Measurements from ENCODE around the gene MZT2B. TPM values are rescaled to one million over a fixed set of nuclear protein-coding genes. Genes with fewer than 3 reads are reported as not detected.
"Not testable (repeated sequence)": the region's sequence is repeated elsewhere in the genome, so short reads cannot be mapped to it uniquely, and the experiment has no call there.

Gene MZT2B
- total RNA-seq, 1 experiment from 2014 or later: 198 TPM

DNA sequence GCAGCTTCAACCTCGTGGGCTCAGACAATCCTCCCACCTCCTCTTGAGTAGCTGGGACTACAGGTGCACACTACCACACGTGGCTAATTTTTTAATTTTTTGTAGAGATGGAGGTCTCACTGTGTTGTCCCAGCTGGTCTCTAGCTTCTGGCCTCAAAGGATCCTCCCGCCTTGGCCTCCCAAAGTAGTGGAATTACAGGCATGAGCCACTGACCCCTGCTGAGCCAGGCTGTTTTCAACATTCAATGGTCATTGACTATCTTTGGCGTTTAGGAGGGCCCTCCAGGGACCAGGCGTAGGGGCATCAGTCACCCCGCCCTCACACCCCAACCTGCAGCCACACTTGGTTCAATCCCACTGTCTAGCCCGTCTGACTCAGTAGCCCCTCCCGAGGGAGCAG is 5.2 kb downstream of the MZT2B start:
- H3K27ac ChIP-seq (ENCODE audit: insufficient read length, low read depth, low read length): no peak overlapping the region
- H3K27me3 ChIP-seq (ENCODE audit: insufficient read depth, low read length): no peaks in the 10 kb centered on the region
- Mint-ChIP-seq H3K27ac (no peak overlapping the region), H3K4me1 (peaks cover 4 to 13% of the 10 kb centered on the region in 2 experiments; a peak in 3 of 4 replicates), H3K4me3 (no peak overlapping the region), H3K36me3 (ENCODE audit: insufficient read depth in 1 of 3, low read depth in 3 of 3) (peaks cover 2 to 21% (median 19%) of the 10 kb centered on the region in 3 experiments; a peak in 5 of 7 replicates), H3K9me3 (no peaks in the 10 kb centered on the region), H3K27me3 (ENCODE audit: low read depth) (no peaks in the 10 kb centered on the region; the same call in 1 of the 2 replicates)
- no peaks in the 10 kb centered on the region for H3K79me1 ChIP-seq (ENCODE audit: insufficient read depth, low read depth, low read length, poor library complexity, severe bottlenecking)
- TF ChIP-seq, protein P1, sequence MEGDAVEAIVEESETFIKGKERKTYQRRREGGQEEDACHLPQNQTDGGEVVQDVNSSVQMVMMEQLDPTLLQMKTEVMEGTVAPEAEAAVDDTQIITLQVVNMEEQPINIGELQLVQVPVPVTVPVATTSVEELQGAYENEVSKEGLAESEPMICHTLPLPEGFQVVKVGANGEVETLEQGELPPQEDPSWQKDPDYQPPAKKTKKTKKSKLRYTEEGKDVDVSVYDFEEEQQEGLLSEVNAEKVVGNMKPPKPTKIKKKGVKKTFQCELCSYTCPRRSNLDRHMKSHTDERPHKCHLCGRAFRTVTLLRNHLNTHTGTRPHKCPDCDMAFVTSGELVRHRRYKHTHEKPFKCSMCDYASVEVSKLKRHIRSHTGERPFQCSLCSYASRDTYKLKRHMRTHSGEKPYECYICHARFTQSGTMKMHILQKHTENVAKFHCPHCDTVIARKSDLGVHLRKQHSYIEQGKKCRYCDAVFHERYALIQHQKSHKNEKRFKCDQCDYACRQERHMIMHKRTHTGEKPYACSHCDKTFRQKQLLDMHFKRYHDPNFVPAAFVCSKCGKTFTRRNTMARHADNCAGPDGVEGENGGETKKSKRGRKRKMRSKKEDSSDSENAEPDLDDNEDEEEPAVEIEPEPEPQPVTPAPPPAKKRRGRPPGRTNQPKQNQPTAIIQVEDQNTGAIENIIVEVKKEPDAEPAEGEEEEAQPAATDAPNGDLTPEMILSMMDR (conservative IDR thresholded peaks at IDR 0.05): no peak
- H2AK5ac ChIP-seq (ENCODE audit: insufficient read length, low read length): no peak overlapping the region
- no peaks in the 10 kb centered on the region for H3K9me3 ChIP-seq (ENCODE audit: control insufficient read depth, low read depth, low read length)
- H2BK12ac ChIP-seq (ENCODE audit: insufficient read length, low read depth, low read length): no peak overlapping the region
- no peak overlapping the region for H3K23ac ChIP-seq (ENCODE audit: insufficient read length, low read depth, low read length)
- H3K79me2 ChIP-seq (ENCODE audit: insufficient read depth, low read length): no peaks in the 10 kb centered on the region
- H2BK20ac ChIP-seq (ENCODE audit: low read depth, low read length, poor library complexity, severe bottlenecking): no peak overlapping the region
- DNase-seq: no peak
- no peak overlapping the region for H3K18ac ChIP-seq (ENCODE audit: insufficient read length, low read depth, low read length)
- H3K9ac ChIP-seq (ENCODE audit: extremely low read depth, insufficient read length, low read length): no peak overlapping the region
- no peak overlapping the region for H2BK120ac ChIP-seq (ENCODE audit: low read depth, low read length, poor library complexity, severe bottlenecking)
- WGBS (ENCODE audit: extremely low coverage, insufficient read length, low lambda C conversion rate): no CpG with 5 or more reads among the region's 8 CpGs
- no peaks in the 10 kb centered on the region for H4K20me1 ChIP-seq (ENCODE audit: control insufficient read depth, insufficient read depth, insufficient read length)
- H3T11ph ChIP-seq (ENCODE audit: low read length): no peak overlapping the region
- no peak overlapping the region for H4K5ac ChIP-seq (ENCODE audit: insufficient read length, low read depth, low read length)
- no peaks in the 10 kb centered on the region for H3K4me1 ChIP-seq (ENCODE audit: insufficient read depth, low read length)
- no peak overlapping the region for H3K56ac ChIP-seq (ENCODE audit: insufficient read length, low read depth, low read length)
- no peak overlapping the region for H2BK5ac ChIP-seq (ENCODE audit: insufficient read length, low read length)
- H2BK15ac ChIP-seq (ENCODE audit: low read depth, low read length): no peak overlapping the region
- H4K91ac ChIP-seq (ENCODE audit: insufficient read length, low read depth, low read length): no peak overlapping the region
- H2AFZ ChIP-seq (ENCODE audit: low read length): no peak overlapping the region
- no peak overlapping the region for H4K8ac ChIP-seq (replicated peaks; ENCODE audit: insufficient read length, low read depth, low read length)
- H3K4me2 ChIP-seq (ENCODE audit: insufficient read depth, insufficient read length, low read length): no peak overlapping the region
- no peak overlapping the region for H3K14ac ChIP-seq (ENCODE audit: insufficient read depth, low read length)
- no peak overlapping the region for H3K4ac ChIP-seq (ENCODE audit: low read depth, low read length)
- H3K23me2 ChIP-seq (ENCODE audit: insufficient read length, low read depth, low read length, poor library complexity, severe bottlenecking): no peaks in the 10 kb centered on the region

GRCh38 chr2:130187859-130188792 is 6.1 kb downstream of the MZT2B start:
- not testable (repeated sequence) for H3K79me2 ChIP-seq (ENCODE audit: insufficient read depth, low read length); H3K4me1 ChIP-seq (ENCODE audit: insufficient read depth, low read length); H3K56ac ChIP-seq (ENCODE audit: insufficient read length, low read depth, low read length); H2AFZ ChIP-seq (ENCODE audit: low read length); H3K79me1 ChIP-seq (ENCODE audit: insufficient read depth, low read depth, low read length, poor library complexity, severe bottlenecking); H3K9me3 Mint-ChIP-seq; H3K4me2 ChIP-seq (ENCODE audit: insufficient read depth, insufficient read length, low read length); H3K27me3 ChIP-seq (ENCODE audit: insufficient read depth, low read length); H4K5ac ChIP-seq (ENCODE audit: insufficient read length, low read depth, low read length); H2BK20ac ChIP-seq (ENCODE audit: low read depth, low read length, poor library complexity, severe bottlenecking); H2BK12ac ChIP-seq (ENCODE audit: insufficient read length, low read depth, low read length); H2BK5ac ChIP-seq (ENCODE audit: insufficient read length, low read length); H2BK120ac ChIP-seq (ENCODE audit: low read depth, low read length, poor library complexity, severe bottlenecking); H3K4me3 Mint-ChIP-seq; H3K23me2 ChIP-seq (ENCODE audit: insufficient read length, low read depth, low read length, poor library complexity, severe bottlenecking); H3K9ac ChIP-seq (ENCODE audit: extremely low read depth, insufficient read length, low read length); H4K20me1 ChIP-seq (ENCODE audit: control insufficient read depth, insufficient read depth, insufficient read length); DNase-seq; H3K14ac ChIP-seq (ENCODE audit: insufficient read depth, low read length); H3T11ph ChIP-seq (ENCODE audit: low read length); H4K8ac ChIP-seq (replicated peaks; ENCODE audit: insufficient read length, low read depth, low read length); H3K23ac ChIP-seq (ENCODE audit: insufficient read length, low read depth, low read length); H2AK5ac ChIP-seq (ENCODE audit: insufficient read length, low read length); H3K27me3 Mint-ChIP-seq (ENCODE audit: low read depth); H3K27ac ChIP-seq (ENCODE audit: insufficient read length, low read depth, low read length); H3K18ac ChIP-seq (ENCODE audit: insufficient read length, low read depth, low read length); H3K4me1 Mint-ChIP-seq; H3K4ac ChIP-seq (ENCODE audit: low read depth, low read length); H4K91ac ChIP-seq (ENCODE audit: insufficient read length, low read depth, low read length); H2BK15ac ChIP-seq (ENCODE audit: low read depth, low read length); H3K9me3 ChIP-seq (ENCODE audit: control insufficient read depth, low read depth, low read length)
- no CpG with 5 or more reads among the region's 17 CpGs for WGBS (ENCODE audit: extremely low coverage, insufficient read length, low lambda C conversion rate)
- H3K27ac Mint-ChIP-seq: peak overlapping the region; percentile 40 to 75 (median 51); a peak in 3 of 7 replicates
- peaks cover 2 to 21% (median 19%) of the 10 kb centered on the region in 3 experiments; a peak in 5 of 7 replicates for H3K36me3 Mint-ChIP-seq (ENCODE audit: insufficient read depth in 1 of 3, low read depth in 3 of 3)

All from H9 (cell line).